ENCODE data around the gene AMY1A. TPM values are rescaled to one million over a fixed set of nuclear protein-coding genes. Genes with fewer than 3 reads are reported as not detected.
"Not testable (repeated sequence)": the region's sequence is repeated elsewhere in the genome, so short reads cannot be mapped to it uniquely, and the experiment has no call there.

AMY1A gene
- polyA plus RNA-seq (2013, experiment 1 of 2) = not detected
- not detected for polyA plus RNA-seq (2013, experiment 2 of 2)

DNA sequence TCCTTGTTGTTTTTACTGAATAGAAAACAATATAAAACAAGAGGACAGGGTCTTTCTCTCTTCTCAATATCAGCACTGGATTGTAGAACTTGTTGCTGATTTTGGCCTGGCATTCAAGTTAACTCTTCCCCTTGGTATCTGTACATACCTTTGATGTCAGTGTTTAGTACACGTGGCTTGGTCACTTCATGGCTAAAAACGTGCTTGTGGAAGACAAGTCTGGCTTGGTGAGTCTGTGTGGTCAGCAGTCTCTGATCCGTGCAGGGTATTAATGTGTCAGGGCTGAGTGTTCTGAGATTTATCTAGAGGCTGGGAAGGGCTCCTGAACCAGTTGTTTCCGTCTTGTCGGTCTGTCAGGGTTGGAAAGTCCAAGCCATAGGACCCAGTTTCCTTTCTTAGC lies at the start of gene AMY1A:
Gene AMY1A (plus strand): TSS at position 301 of the 400 bp plus-strand sequence. CDS start 571 bp downstream, outside the sequence.
- not testable (repeated sequence) for H3K9me3 ChIP-seq (ENCODE audit: control insufficient read depth, low read length); H3K27ac ChIP-seq (ENCODE audit: low read depth, low read length, severe bottlenecking); H3K36me3 ChIP-seq (ENCODE audit: control insufficient read depth, insufficient read depth, low read length); H3K4me3 ChIP-seq (ENCODE audit: extremely low read depth, insufficient read depth, low read length, poor library complexity, severe bottlenecking); H3K4me1 ChIP-seq (ENCODE audit: control insufficient read depth, insufficient read depth, low read length, poor library complexity, severe bottlenecking)
- no CpG with 5 or more reads among the region's 5 CpGs for WGBS, 2 experiments (ENCODE audit: insufficient coverage in 2 of 2)

DNA sequence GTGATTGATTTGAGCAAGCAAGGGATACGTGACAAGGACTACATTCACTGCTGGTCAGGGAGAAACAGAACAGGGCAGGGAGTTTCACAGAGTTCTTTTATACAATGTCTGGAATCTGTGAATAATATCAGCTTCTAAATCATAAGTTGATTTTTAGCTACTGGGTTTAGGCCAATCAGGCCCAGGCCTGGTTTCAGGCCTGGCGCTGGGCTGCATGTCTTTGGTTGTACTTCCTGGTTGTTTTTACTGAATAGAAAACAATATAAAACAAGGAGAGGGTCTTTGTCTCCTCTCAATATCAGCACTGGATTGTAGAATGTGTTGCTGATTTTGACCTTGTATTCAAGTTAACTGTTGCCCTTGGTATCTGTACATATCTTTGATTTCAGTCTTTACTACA lies 39.2 kb upstream of the AMY1A start:
- WGBS, 2 experiments (ENCODE audit: insufficient coverage in 2 of 2) = 86% methylated on average over 1 of the region's 2 CpGs; no CpG with 5 or more reads in 1 of the 2 experiments

GRCh38 chr1:103616994-103617477 lies 38.5 kb upstream of the AMY1A start, which contains the start of gene AMY2A:
TSS of gene AMY2A (plus strand) at chr1:103617427. CDS start at chr1:103617441, 14 bp downstream.
- not testable (repeated sequence) for H3K27ac ChIP-seq (ENCODE audit: low read depth, low read length, severe bottlenecking); H3K4me3 ChIP-seq (ENCODE audit: extremely low read depth, insufficient read depth, low read length, poor library complexity, severe bottlenecking); H3K36me3 ChIP-seq (ENCODE audit: control insufficient read depth, insufficient read depth, low read length); H3K4me1 ChIP-seq (ENCODE audit: control insufficient read depth, insufficient read depth, low read length, poor library complexity, severe bottlenecking); H3K9me3 ChIP-seq (ENCODE audit: control insufficient read depth, low read length)
- no CpG with 5 or more reads among the region's 3 CpGs for WGBS, 2 experiments (ENCODE audit: insufficient coverage in 2 of 2)

More for the DNA sequence above, 39.2 kb upstream of the AMY1A start:
- no peaks in the 10 kb centered on the region for H3K4me1 ChIP-seq (ENCODE audit: control insufficient read depth, insufficient read depth, low read length, poor library complexity, severe bottlenecking)
- H3K36me3 ChIP-seq (ENCODE audit: control insufficient read depth, insufficient read depth, low read length) = no peaks in the 10 kb centered on the region
- no peak overlapping the region for H3K4me3 ChIP-seq (ENCODE audit: extremely low read depth, insufficient read depth, low read length, poor library complexity, severe bottlenecking)
- H3K27ac ChIP-seq (ENCODE audit: low read depth, low read length, severe bottlenecking) = no peak overlapping the region
- no peaks in the 10 kb centered on the region for H3K9me3 ChIP-seq (ENCODE audit: control insufficient read depth, low read length)

- not testable (repeated sequence) for H3K9me3 ChIP-seq (ENCODE audit: control insufficient read depth, low read length); H3K4me3 ChIP-seq (ENCODE audit: extremely low read depth, insufficient read depth, low read length, poor library complexity, severe bottlenecking); H3K27ac ChIP-seq (ENCODE audit: low read depth, low read length, severe bottlenecking); H3K4me1 ChIP-seq (ENCODE audit: control insufficient read depth, insufficient read depth, low read length, poor library complexity, severe bottlenecking); H3K36me3 ChIP-seq (ENCODE audit: control insufficient read depth, insufficient read depth, low read length)
- WGBS, 2 experiments (ENCODE audit: insufficient coverage in 2 of 2) = 83% methylated on average over 2 of the region's 4 CpGs; no CpG with 5 or more reads in 1 of the 2 experiments
Measured at GRCh38 chr1:103627436-103627835, 28.1 kb upstream of the AMY1A start.

DNA sequence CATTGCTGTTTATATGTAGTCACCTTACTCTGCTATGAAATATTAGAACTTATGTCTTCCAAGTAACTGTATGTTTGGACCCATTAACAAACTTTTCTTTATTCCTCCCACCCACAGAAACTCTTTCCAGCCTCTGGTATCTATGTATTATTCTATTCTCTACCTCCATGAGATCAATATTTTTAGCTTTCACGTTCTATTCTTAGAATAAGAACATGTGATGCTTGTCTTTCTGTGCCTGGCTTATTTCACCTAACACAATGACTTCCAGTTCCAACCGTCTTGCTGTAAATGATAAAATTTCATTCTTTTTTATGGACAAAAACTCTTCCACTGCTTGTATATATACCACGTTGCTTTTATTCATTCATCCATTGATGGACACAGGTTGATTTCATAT lies 14.4 kb upstream of the AMY1A start:
- not testable (repeated sequence) for H3K4me3 ChIP-seq (ENCODE audit: extremely low read depth, insufficient read depth, low read length, poor library complexity, severe bottlenecking); H3K36me3 ChIP-seq (ENCODE audit: control insufficient read depth, insufficient read depth, low read length); H3K27ac ChIP-seq (ENCODE audit: low read depth, low read length, severe bottlenecking); H3K4me1 ChIP-seq (ENCODE audit: control insufficient read depth, insufficient read depth, low read length, poor library complexity, severe bottlenecking); H3K9me3 ChIP-seq (ENCODE audit: control insufficient read depth, low read length)
- WGBS, 2 experiments (ENCODE audit: insufficient coverage in 2 of 2) = no CpG with 5 or more reads among the region's 3 CpGs

DNA sequence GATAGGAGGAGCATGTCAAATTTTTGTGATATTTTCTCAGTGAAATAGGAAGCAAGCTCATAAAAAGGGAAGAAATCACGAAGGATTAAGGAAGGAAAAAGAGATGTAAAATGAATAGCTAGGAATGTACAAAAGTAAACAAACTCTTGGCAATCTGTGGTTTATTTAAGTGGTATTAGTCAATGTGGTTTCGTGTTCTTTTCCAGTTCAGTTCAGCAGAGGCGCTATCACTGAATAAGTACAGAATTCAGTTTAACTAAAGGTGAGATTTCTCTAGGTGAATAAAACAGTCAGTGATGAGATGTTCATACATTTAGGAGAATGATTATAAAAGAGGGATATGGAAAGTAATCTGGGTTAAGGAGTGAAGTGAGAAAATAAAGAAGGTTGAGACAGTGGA lies 11.7 kb upstream of the AMY1A start:
- no CpG with 5 or more reads among the region's 3 CpGs for WGBS, 2 experiments (ENCODE audit: insufficient coverage in 2 of 2)

DNA sequence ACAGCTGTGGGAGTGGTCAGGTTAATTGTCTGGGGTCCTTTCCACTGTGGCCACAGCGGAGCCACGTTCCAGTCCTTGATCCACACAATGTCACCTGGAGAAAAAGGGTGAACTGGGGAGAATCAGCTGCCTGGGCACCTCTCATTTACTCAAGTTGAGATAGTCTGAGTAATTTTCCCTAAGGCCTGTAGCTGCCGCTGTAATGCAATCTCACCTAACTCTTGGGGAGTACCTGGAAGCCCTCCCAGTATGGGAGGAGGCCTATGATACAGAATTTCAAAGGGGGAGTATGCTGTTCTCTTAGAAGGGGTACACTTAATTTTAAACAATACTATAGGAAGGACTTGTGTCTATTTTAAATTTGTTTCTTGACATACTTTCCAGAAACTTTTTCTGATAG lies 5.3 kb upstream of the AMY1A start:
- H3K27ac ChIP-seq (ENCODE audit: low read depth, low read length, severe bottlenecking); H3K4me3 ChIP-seq (ENCODE audit: extremely low read depth, insufficient read depth, low read length, poor library complexity, severe bottlenecking); H3K9me3 ChIP-seq (ENCODE audit: control insufficient read depth, low read length); H3K4me1 ChIP-seq (ENCODE audit: control insufficient read depth, insufficient read depth, low read length, poor library complexity, severe bottlenecking); H3K36me3 ChIP-seq (ENCODE audit: control insufficient read depth, insufficient read depth, low read length): not testable (repeated sequence)
- WGBS, 2 experiments (ENCODE audit: insufficient coverage in 2 of 2) = no CpG with 5 or more reads among the region's 3 CpGs

More for the DNA sequence above, 11.7 kb upstream of the AMY1A start:
- H3K36me3 ChIP-seq (ENCODE audit: control insufficient read depth, insufficient read depth, low read length); H3K9me3 ChIP-seq (ENCODE audit: control insufficient read depth, low read length); H3K4me3 ChIP-seq (ENCODE audit: extremely low read depth, insufficient read depth, low read length, poor library complexity, severe bottlenecking); H3K27ac ChIP-seq (ENCODE audit: low read depth, low read length, severe bottlenecking); H3K4me1 ChIP-seq (ENCODE audit: control insufficient read depth, insufficient read depth, low read length, poor library complexity, severe bottlenecking): not testable (repeated sequence)

DNA sequence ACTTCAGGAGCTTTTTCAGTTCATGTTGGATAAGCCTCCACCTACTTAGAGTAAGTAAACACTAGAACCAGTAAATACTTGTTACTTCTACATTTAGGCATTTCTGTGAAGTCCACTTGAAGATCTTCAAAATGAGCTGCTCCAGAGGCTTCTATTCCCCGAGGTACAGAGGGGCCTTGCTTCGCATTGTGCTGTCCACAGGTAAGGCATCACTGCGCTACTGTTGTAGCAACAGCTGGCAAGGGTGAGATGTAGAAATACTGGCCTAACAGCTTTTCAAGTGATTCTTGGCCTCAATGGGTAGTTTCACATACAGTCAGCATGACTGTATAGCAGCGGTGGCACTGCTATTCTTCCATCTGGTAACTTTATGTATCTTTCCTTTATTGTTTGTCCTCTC lies 4.7 kb upstream of the AMY1A start:
- not testable (repeated sequence) for H3K4me1 ChIP-seq (ENCODE audit: control insufficient read depth, insufficient read depth, low read length, poor library complexity, severe bottlenecking); H3K27ac ChIP-seq (ENCODE audit: low read depth, low read length, severe bottlenecking); H3K4me3 ChIP-seq (ENCODE audit: extremely low read depth, insufficient read depth, low read length, poor library complexity, severe bottlenecking); H3K9me3 ChIP-seq (ENCODE audit: control insufficient read depth, low read length); H3K36me3 ChIP-seq (ENCODE audit: control insufficient read depth, insufficient read depth, low read length)
- no CpG with 5 or more reads among the region's 4 CpGs for WGBS, 2 experiments (ENCODE audit: insufficient coverage in 2 of 2)

DNA sequence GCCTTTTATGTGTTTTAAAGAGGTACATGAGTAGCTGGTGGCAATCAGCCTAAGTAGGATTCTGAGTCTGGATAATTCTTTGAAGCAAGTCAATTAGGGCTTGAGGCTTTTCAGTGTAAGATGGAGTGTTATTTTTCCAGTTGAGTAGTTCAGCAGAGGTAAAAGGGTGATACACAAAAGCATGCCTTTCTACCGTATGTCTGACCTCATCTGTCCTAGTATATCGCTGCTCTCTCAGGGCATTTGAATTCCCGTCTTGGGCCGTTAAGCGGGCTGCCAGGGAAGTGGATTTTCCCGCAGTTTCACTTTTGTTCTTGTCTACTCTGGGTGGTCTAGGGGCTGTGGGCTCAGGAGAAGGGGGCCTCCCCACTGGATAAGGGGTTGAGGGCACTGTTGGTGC lies 1.4 kb upstream of the AMY1A start:
- not testable (repeated sequence) for H3K4me3 ChIP-seq (ENCODE audit: extremely low read depth, insufficient read depth, low read length, poor library complexity, severe bottlenecking); H3K27ac ChIP-seq (ENCODE audit: low read depth, low read length, severe bottlenecking); H3K9me3 ChIP-seq (ENCODE audit: control insufficient read depth, low read length); H3K4me1 ChIP-seq (ENCODE audit: control insufficient read depth, insufficient read depth, low read length, poor library complexity, severe bottlenecking); H3K36me3 ChIP-seq (ENCODE audit: control insufficient read depth, insufficient read depth, low read length)
- no CpG with 5 or more reads among the region's 6 CpGs for WGBS, 2 experiments (ENCODE audit: insufficient coverage in 2 of 2)

DNA sequence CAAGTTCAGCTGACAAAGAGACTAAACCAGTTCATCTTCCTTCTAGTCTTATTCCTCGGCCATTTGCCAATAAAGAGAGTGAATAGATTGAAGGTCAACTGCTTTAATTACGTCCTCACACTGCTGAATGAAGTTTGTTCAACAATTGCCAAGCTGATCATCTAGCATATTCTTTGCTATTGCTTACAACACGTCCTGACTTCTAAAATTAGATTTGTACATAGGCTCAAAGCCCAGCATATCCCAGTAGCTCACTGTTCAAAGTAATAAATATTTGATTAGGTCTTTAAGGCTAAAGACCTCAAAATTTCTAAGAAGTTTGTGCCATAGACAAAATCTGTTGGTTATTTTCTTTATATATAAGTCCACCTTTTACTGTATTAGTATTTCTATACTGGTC lies 20.8 kb downstream of the AMY1A start:
- H3K4me1 ChIP-seq (ENCODE audit: control insufficient read depth, insufficient read depth, low read length, poor library complexity, severe bottlenecking); H3K27ac ChIP-seq (ENCODE audit: low read depth, low read length, severe bottlenecking); H3K9me3 ChIP-seq (ENCODE audit: control insufficient read depth, low read length); H3K36me3 ChIP-seq (ENCODE audit: control insufficient read depth, insufficient read depth, low read length); H3K4me3 ChIP-seq (ENCODE audit: extremely low read depth, insufficient read depth, low read length, poor library complexity, severe bottlenecking): not testable (repeated sequence)
- WGBS, 2 experiments (ENCODE audit: insufficient coverage in 2 of 2) = no CpG with 5 or more reads among the region's 3 CpGs

GRCh38 chr1:103696110-103696509 lies 40.5 kb downstream of the AMY1A start, which contains the start of gene AMY1B:
TSS of gene AMY1B (minus strand) at chr1:103696210. CDS start at chr1:103695639, 571 bp downstream.
- WGBS, 2 experiments (ENCODE audit: insufficient coverage in 2 of 2) = no CpG with 5 or more reads among the region's 5 CpGs
- H3K36me3 ChIP-seq (ENCODE audit: control insufficient read depth, insufficient read depth, low read length); H3K27ac ChIP-seq (ENCODE audit: low read depth, low read length, severe bottlenecking): not testable (repeated sequence)

More at GRCh38 chr1:103696110-103696509, 40.5 kb downstream of the AMY1A start, which contains the start of gene AMY1B:
- not testable (repeated sequence) for H3K4me3 ChIP-seq (ENCODE audit: extremely low read depth, insufficient read depth, low read length, poor library complexity, severe bottlenecking); H3K4me1 ChIP-seq (ENCODE audit: control insufficient read depth, insufficient read depth, low read length, poor library complexity, severe bottlenecking); H3K9me3 ChIP-seq (ENCODE audit: control insufficient read depth, low read length)

All from mesodermal cell (in vitro differentiated cells).